ENCODE measurements around the gene RNF157. TPM values are rescaled to one million over a fixed set of nuclear protein-coding genes. Genes with fewer than 3 reads are reported as not detected.

The RNF157 gene
- total and polyA plus RNA-seq, 2 of the 13 experiments (the other 11 are each of a cell fraction or from before 2014, with no cell fraction given): 0.44 to 1.5 TPM

DNA sequence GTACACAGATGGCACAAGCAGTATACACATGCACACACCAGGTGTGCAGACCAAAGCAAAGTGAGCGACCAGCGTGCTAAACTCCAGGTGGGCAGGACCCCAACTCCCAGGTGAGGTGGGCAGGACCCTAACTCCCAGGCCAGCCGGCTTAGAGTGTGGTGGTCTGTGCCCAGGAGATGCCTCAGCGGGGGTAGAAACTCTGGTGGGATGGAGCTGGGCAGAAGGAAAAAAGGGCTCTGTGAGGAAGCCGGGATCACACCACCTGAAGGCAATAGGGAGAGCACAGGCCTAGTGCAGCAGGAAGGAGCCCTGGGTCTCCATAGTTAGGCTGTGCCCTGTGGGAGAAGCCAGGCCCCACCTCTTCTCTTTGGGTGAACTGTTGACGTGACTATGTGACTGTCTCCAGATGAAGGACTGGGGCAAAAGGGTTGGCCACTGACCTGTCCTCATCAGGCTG, 97.7 kb downstream of the RNF157 start (continued):
- TF ChIP-seq, protein P1, sequence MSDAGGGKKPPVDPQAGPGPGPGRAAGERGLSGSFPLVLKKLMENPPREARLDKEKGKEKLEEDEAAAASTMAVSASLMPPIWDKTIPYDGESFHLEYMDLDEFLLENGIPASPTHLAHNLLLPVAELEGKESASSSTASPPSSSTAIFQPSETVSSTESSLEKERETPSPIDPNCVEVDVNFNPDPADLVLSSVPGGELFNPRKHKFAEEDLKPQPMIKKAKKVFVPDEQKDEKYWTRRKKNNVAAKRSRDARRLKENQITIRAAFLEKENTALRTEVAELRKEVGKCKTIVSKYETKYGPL (CRISPR knock-in tag; IDR thresholded peaks at IDR 0.05): no peak
- TF ChIP-seq MAZ (IDR thresholded peaks at IDR 0.05; ENCODE audit: borderline replicate concordance, low read depth, low read length) (no peak), MAZ (CRISPR knock-in tag; IDR thresholded peaks at IDR 0.05; ENCODE audit: low read depth) (no peak), CCAR2 (optimal IDR thresholded peaks at IDR 0.05; ENCODE audit: low read depth, low read length) (no peak), TP53 (CRISPR knock-in tag; conservative IDR thresholded peaks at IDR 0.05) (no peak), PRPF4 (IDR thresholded peaks at IDR 0.05; ENCODE audit: low read depth, low read length, poor library complexity, severe bottlenecking) (no peak), ISX (CRISPR knock-in tag; conservative IDR thresholded peaks at IDR 0.05) (no peak), HMGXB4 (CRISPR knock-in tag; IDR thresholded peaks at IDR 0.05; ENCODE audit: borderline replicate concordance in 1 of 2, low read depth in 1 of 2) (no peak), ZNF713 (CRISPR knock-in tag; IDR thresholded peaks at IDR 0.05) (no peak), ZFX (CRISPR knock-in tag; IDR thresholded peaks at IDR 0.05; ENCODE audit: low read depth) (no peak), CENPT (CRISPR knock-in tag; IDR thresholded peaks at IDR 0.05; ENCODE audit: low read depth) (no peak)
